HEK293 (cell line): ENCODE measurements around the gene CDT1.

Source experiments
- CTCF ChIA-PET: fragments of 350-600 bp; formaldehyde crosslinking; extraction: SDS; loops from one replicate; lab custom pipeline; 2021; ENCODE audit warnings: antibody characterized with exemption; lab: Yijun Ruan, JAX
- POLR2A ChIA-PET: fragments of 300-600 bp; formaldehyde crosslinking; extraction: SDS; loops from one replicate; lab custom pipeline; 2020; ENCODE audit warnings: antibody characterized with exemption, inconsistent platforms; lab: Yijun Ruan, JAX
- H3K27ac ChIP-seq: fragments of 200-500 bp; sonication (Bioruptor generic); 2 replicates; pipeline ENCODE4 v1.5.1; 2014; ENCODE audit warnings: low read depth, low read length, control low read depth, inconsistent platforms; ENCODE audit errors: extremely low read depth
- H3K36me3 ChIP-seq, 2 experiments: fragments of 200-500 bp in 1 of 2; sonication (Bioruptor generic) in 1 of 2; 1 replicate in 1 of 2; 2 replicates in 1 of 2; pipeline ENCODE4 v1.5.1; 2014 to 2017; ENCODE audit warnings: inconsistent platforms in 2 of 2, low read length in 2 of 2; ENCODE audit not compliant: control insufficient read depth in 2 of 2, insufficient read depth in 1 of 2
- H3K4me1 ChIP-seq: fragments of 200-500 bp; sonication (Bioruptor generic); 2 replicates; pipeline ENCODE4 v1.5.1; 2014; ENCODE audit warnings: mild to moderate bottlenecking, low read length, inconsistent platforms; ENCODE audit not compliant: control insufficient read depth, insufficient read depth
- H3K4me3 ChIP-seq: 2 replicates; pipeline ENCODE4 v1.5.1; 2011; ENCODE audit warnings: low read depth, mild to moderate bottlenecking, control low read depth, low read length, moderate library complexity
- H3K9me3 ChIP-seq: fragments of 200-500 bp; sonication (Bioruptor generic); 2 replicates; pipeline ENCODE4 v1.5.1; 2014; ENCODE audit warnings: low read depth, low read length, inconsistent platforms; ENCODE audit not compliant: control insufficient read depth, insufficient read depth
- FEZF1 ChIP-seq: fragments of 450-650 bp; formaldehyde crosslinking; IDR thresholded peaks from 2 replicates; pipeline ENCODE4 v1.5.1; 2016; ENCODE audit warnings: missing biosample characterization, missing genetic modification characterization
- HOXA7 ChIP-seq: sonication (generic); formaldehyde crosslinking; IDR thresholded peaks from 2 replicates; pipeline ENCODE4 v1.8.1; 2022; ENCODE audit warnings: missing genetic modification reagents, borderline replicate concordance
- KLF8 ChIP-seq: fragments of 450-650 bp; formaldehyde crosslinking; IDR thresholded peaks from 2 replicates; pipeline ENCODE4 v1.5.1; 2016; ENCODE audit warnings: missing biosample characterization, missing genetic modification characterization
- MYNN ChIP-seq: fragments of 450-650 bp; formaldehyde crosslinking; IDR thresholded peaks from 2 replicates; pipeline ENCODE4 v1.5.1; 2016; ENCODE audit warnings: missing biosample characterization, missing genetic modification characterization, borderline replicate concordance
- SP3 ChIP-seq: fragments of 450-650 bp; formaldehyde crosslinking; IDR thresholded peaks from 2 replicates; pipeline ENCODE4 v1.5.1; 2016; ENCODE audit warnings: missing biosample characterization, missing genetic modification characterization
- ZFHX2 ChIP-seq: fragments of 450-650 bp; formaldehyde crosslinking; conservative IDR thresholded peaks from 2 replicates; pipeline ENCODE4 v1.5.1; 2016; ENCODE audit warnings: missing biosample characterization, missing genetic modification characterization
- ZNF221 ChIP-seq: fragments of 450-650 bp; formaldehyde crosslinking; IDR thresholded peaks from 2 replicates; pipeline ENCODE4 v1.5.1; 2017; ENCODE audit warnings: missing biosample characterization, missing genetic modification characterization, borderline replicate concordance
- ZNF239 ChIP-seq: fragments of 450-650 bp; formaldehyde crosslinking; IDR thresholded peaks from 2 replicates; pipeline ENCODE4 v1.5.1; 2016; ENCODE audit warnings: missing biosample characterization, missing genetic modification characterization
- ZNF266 ChIP-seq: fragments of 450-650 bp; formaldehyde crosslinking; IDR thresholded peaks from 2 replicates; pipeline ENCODE4 v1.5.1; 2016; ENCODE audit warnings: missing biosample characterization, missing genetic modification characterization, low read depth
- ZNF274 ChIP-seq, 2 experiments: fragments of 200-500 bp in 1 of 2; fragments of 450-650 bp in 1 of 2; sonication (Bioruptor generic) in 1 of 2; formaldehyde crosslinking in 1 of 2; IDR thresholded peaks; 2 replicates each; pipeline versions ENCODE4 v1.5.1 to v1.6.1; 2014 to 2016; ENCODE audit warnings: borderline replicate concordance in 1 of 2, inconsistent platforms in 1 of 2, low read length in 1 of 2, missing biosample characterization in 1 of 2, missing genetic modification characterization in 1 of 2
- ZNF292 ChIP-seq: fragments of 450-650 bp; formaldehyde crosslinking; IDR thresholded peaks from 2 replicates; pipeline ENCODE4 v1.5.1; 2016; ENCODE audit warnings: low read depth, missing biosample characterization, missing genetic modification characterization, borderline replicate concordance
- ZNF394 ChIP-seq: fragments of 450-650 bp; formaldehyde crosslinking; IDR thresholded peaks from 2 replicates; pipeline ENCODE4 v1.5.1; 2016; ENCODE audit warnings: missing biosample characterization, missing genetic modification characterization, mild to moderate bottlenecking, moderate library complexity, borderline replicate concordance
- ZNF473 ChIP-seq: fragments of 450-650 bp; formaldehyde crosslinking; IDR thresholded peaks from 2 replicates; pipeline ENCODE4 v1.5.1; 2017; ENCODE audit warnings: missing biosample characterization, missing genetic modification characterization
- ZNF626 ChIP-seq: fragments of 450-650 bp; sonication (Bioruptor Pico); formaldehyde crosslinking; IDR thresholded peaks from 2 replicates; pipeline ENCODE4 v1.5.1; 2018; ENCODE audit warnings: missing biosample characterization, missing genetic modification characterization, inconsistent platforms
- ZNF677 ChIP-seq: fragments of 450-650 bp; IDR thresholded peaks from 2 replicates; pipeline ENCODE4 v1.5.0; 2018; ENCODE audit warnings: missing biosample characterization, mild to moderate bottlenecking, missing genetic modification characterization, moderate library complexity
- ZNF747 ChIP-seq: fragments of 450-650 bp; formaldehyde crosslinking; IDR thresholded peaks from 2 replicates; pipeline ENCODE4 v1.5.1; 2016; ENCODE audit warnings: missing biosample characterization, missing genetic modification characterization
- ZNF785 ChIP-seq: fragments of 450-650 bp; formaldehyde crosslinking; IDR thresholded peaks from 2 replicates; pipeline ENCODE4 v1.5.1; 2016; ENCODE audit warnings: missing biosample characterization, missing genetic modification characterization
- ZNF843 ChIP-seq: fragments of 450-650 bp; formaldehyde crosslinking; IDR thresholded peaks from 2 replicates; pipeline ENCODE4 v1.5.1; 2016; ENCODE audit warnings: missing biosample characterization, missing genetic modification characterization
- ZSCAN16 ChIP-seq: fragments of 450-650 bp; formaldehyde crosslinking; IDR thresholded peaks from 2 replicates; pipeline ENCODE4 v1.5.1; 2016; ENCODE audit warnings: missing biosample characterization, missing genetic modification characterization
- TF ChIP-seq, protein P1 (sequence below): IDR thresholded peaks from 2 replicates; pipeline ENCODE4 v1.6.1; 2011; ENCODE audit warnings: mild to moderate bottlenecking, low read depth, low read length, borderline replicate concordance
- TF ChIP-seq, protein P2 (sequence below): fragments of 450-650 bp; formaldehyde crosslinking; IDR thresholded peaks from 2 replicates; pipeline ENCODE4 v1.5.1; 2016; ENCODE audit warnings: missing biosample characterization, missing genetic modification characterization
- TF ChIP-seq, protein P3 (sequence below): fragments of 450-650 bp; formaldehyde crosslinking; IDR thresholded peaks from 2 replicates; pipeline ENCODE4 v1.5.1; 2016; ENCODE audit warnings: missing biosample characterization, missing genetic modification characterization, borderline replicate concordance
- TF ChIP-seq, protein P4 (sequence below): fragments of 450-650 bp; formaldehyde crosslinking; IDR thresholded peaks from 2 replicates; pipeline ENCODE4 v1.5.1; 2016; ENCODE audit warnings: missing biosample characterization, missing genetic modification characterization

CDT1 gene

DNA sequence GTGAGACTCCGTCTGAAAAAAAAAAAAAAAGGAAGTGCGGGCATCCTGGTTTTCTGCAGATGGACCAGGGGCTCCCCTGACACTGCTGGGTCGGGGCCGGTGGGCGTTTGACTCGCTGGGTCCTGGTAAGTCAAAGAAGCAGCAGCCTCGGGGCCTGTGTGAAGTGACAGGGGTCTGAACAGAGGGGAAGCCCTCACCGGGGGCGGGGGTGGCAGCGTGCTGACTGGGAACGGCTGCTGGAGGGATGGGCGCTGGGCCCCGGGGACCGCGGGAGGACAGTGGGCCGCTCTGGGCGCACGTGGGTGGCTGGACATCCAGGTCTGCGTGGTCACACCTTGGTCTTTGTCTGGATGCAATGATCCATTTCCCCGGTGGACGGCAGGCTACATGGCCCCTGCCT lies 45.0 kb downstream of the CDT1 start:
- TF ChIP-seq ZNF747 (tag by site-specific recombination) (no peak), MYNN (no peak), ZNF843 (tag by site-specific recombination) (no peak), ZSCAN16 (no peak), ZNF274 (IDR thresholded peaks at IDR 0.05; ENCODE audit: low read length) (no peak), ZNF274 (tag by site-specific recombination; IDR thresholded peaks at IDR 0.05; ENCODE audit: borderline replicate concordance) (no peak), ZNF292 (tag by site-specific recombination) (no peak), ZNF221 (tag by site-specific recombination) (no peak)
- TF ChIP-seq, protein P1, sequence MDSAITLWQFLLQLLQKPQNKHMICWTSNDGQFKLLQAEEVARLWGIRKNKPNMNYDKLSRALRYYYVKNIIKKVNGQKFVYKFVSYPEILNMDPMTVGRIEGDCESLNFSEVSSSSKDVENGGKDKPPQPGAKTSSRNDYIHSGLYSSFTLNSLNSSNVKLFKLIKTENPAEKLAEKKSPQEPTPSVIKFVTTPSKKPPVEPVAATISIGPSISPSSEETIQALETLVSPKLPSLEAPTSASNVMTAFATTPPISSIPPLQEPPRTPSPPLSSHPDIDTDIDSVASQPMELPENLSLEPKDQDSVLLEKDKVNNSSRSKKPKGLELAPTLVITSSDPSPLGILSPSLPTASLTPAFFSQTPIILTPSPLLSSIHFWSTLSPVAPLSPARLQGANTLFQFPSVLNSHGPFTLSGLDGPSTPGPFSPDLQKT, result no peak
- Histone ChIP-seq H3K36me3 (no peaks in the 10 kb centered on the region), H3K4me1 (no peaks in the 10 kb centered on the region), H3K27ac (no peak overlapping the region), H3K4me3 (no peak overlapping the region), H3K9me3 (no peaks in the 10 kb centered on the region)
- POLR2A ChIA-PET, result no interaction called here
- CTCF ChIA-PET, result interaction anchor here (0.6 to 0.8 kb wide), 2 partner anchors 112 to 289 kb away, joined by 3 to 4 read pairs; no protein-coding TSS in a partner anchor

DNA sequence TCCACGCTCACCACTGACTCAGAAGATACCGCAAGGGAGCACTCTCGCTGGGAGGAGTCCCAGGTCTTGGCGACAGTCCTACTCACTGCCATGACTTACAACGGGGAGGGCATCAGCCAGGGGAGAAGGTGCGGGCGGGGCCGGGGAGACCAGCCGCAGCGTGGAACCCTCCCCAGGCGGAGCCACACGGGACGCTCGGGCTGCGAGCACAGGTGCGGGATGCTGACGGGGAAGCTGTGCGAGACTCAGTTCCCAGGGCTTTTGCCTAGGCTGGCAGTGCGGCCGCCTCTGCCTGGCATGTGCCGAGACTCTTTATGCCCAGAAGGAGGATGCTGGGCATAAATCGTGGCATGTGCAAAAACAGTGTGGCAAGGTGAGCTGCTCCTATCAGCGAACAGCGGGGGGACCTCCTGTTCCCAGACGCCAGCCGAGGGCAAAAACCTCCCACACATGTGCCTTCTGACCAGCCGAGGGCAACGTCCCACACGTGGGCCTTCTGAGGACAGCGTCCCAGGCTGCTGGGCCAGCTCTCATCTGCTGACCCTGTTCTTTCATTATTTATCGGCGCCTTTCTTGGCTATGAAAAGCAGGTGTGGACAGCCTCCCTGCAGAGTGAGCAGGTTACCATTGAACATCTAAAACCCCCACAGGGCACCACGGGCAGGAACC lies 47.1 kb downstream of the CDT1 start:
- Histone ChIP-seq H3K9me3 (no peaks in the 10 kb centered on the region), H3K36me3 (peaks cover 0 to 3% of the 10 kb centered on the region in 2 experiments; a peak in 1 of 3 replicates), H3K4me1 (no peaks in the 10 kb centered on the region), H3K27ac (no peak overlapping the region), H3K4me3 (no peak overlapping the region)
- ChIA-PET POLR2A (no interaction called here), CTCF (no interaction called here)
- TF ChIP-seq, protein P1, result no peak
- TF ChIP-seq, protein P2, sequence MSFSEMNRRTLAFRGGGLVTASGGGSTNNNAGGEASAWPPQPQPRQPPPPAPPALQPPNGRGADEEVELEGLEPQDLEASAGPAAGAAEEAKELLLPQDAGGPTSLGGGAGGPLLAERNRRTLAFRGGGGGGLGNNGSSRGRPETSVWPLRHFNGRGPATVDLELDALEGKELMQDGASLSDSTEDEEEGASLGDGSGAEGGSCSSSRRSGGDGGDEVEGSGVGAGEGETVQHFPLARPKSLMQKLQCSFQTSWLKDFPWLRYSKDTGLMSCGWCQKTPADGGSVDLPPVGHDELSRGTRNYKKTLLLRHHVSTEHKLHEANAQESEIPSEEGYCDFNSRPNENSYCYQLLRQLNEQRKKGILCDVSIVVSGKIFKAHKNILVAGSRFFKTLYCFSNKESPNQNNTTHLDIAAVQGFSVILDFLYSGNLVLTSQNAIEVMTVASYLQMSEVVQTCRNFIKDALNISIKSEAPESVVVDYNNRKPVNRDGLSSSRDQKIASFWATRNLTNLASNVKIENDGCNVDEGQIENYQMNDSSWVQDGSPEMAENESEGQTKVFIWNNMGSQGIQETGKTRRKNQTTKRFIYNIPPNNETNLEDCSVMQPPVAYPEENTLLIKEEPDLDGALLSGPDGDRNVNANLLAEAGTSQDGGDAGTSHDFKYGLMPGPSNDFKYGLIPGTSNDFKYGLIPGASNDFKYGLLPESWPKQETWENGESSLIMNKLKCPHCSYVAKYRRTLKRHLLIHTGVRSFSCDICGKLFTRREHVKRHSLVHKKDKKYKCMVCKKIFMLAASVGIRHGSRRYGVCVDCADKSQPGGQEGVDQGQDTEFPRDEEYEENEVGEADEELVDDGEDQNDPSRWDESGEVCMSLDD, result no peak
- TF ChIP-seq ZNF473 (tag by site-specific recombination), result no peak
- no peak for TF ChIP-seq ZNF843 (tag by site-specific recombination)
- TF ChIP-seq ZNF239, result no peak
- TF ChIP-seq ZNF626, result no peak
- TF ChIP-seq ZNF677, result no peak

DNA sequence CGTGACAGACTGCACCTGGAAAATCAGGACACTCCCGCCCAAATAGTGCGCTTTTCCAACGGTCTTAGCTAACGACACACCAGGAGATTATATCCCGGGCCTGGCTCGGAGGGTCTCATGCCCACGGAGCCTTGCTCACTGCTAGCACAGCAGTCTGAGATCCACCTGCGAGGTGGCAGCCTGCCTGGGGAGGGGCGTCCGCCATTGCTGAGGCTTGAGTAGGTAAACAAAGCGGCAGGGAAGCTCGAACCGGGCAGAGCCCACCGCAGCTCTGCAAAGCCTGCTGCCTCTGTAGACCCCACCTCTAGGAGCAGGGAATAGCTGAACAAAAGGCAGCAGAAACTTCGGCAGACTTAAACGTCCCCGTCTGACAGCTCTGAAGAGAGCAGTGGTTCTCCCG lies 48.0 kb downstream of the CDT1 start:
- CTCF ChIA-PET, result interaction anchor here (1.0 kb wide), 1 partner anchor 315 kb away, joined by 3 read pairs; no protein-coding TSS in a partner anchor
- Histone ChIP-seq H3K4me1 (no peaks in the 10 kb centered on the region), H3K9me3 (no peaks in the 10 kb centered on the region)
- TF ChIP-seq FEZF1 (tag by site-specific recombination) (no peak), KLF8 (tag by site-specific recombination) (no peak), SP3 (tag by site-specific recombination) (no peak), ZFHX2 (no peak), ZNF626 (no peak), HOXA7 (CRISPR knock-in tag) (no peak), ZNF843 (tag by site-specific recombination) (no peak), ZNF394 (tag by site-specific recombination) (no peak), ZNF785 (tag by site-specific recombination) (no peak), ZNF266 (no peak)
- TF ChIP-seq, protein P3, sequence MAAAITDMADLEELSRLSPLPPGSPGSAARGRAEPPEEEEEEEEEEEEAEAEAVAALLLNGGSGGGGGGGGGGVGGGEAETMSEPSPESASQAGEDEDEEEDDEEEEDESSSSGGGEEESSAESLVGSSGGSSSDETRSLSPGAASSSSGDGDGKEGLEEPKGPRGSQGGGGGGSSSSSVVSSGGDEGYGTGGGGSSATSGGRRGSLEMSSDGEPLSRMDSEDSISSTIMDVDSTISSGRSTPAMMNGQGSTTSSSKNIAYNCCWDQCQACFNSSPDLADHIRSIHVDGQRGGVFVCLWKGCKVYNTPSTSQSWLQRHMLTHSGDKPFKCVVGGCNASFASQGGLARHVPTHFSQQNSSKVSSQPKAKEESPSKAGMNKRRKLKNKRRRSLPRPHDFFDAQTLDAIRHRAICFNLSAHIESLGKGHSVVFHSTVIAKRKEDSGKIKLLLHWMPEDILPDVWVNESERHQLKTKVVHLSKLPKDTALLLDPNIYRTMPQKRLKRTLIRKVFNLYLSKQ, result no peak
- TF ChIP-seq, protein P4, sequence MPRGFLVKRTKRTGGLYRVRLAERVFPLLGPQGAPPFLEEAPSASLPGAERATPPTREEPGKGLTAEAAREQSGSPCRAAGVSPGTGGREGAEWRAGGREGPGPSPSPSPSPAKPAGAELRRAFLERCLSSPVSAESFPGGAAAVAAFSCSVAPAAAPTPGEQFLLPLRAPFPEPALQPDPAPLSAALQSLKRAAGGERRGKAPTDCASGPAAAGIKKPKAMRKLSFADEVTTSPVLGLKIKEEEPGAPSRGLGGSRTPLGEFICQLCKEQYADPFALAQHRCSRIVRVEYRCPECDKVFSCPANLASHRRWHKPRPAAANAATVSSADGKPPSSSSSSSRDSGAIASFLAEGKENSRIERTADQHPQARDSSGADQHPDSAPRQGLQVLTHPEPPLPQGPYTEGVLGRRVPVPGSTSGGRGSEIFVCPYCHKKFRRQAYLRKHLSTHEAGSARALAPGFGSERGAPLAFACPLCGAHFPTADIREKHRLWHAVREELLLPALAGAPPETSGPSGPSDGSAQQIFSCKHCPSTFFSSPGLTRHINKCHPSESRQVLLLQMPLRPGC, result no peak
- TF ChIP-seq, all 188 proteins: peak for 0
- POLR2A ChIA-PET, result no interaction called here
- Histone ChIP-seq H3K36me3 (peaks cover 0 to 3% of the 10 kb centered on the region in 2 experiments; a peak in 1 of 3 replicates), H3K27ac (no peak overlapping the region), H3K4me3 (no peak overlapping the region)
